HS-5 (cell line): Measurements from ENCODE around the gene MUC6.
"Not testable (repeated sequence)": the region's sequence is repeated elsewhere in the genome, so short reads cannot be mapped to it uniquely, and the experiment has no call there.

Experiments used
- DNase-seq: peaks from one replicate; pipeline ENCODE4 v3.0.0-alpha.2; 2012; ENCODE audit warnings: low read depth

Gene MUC6

GRCh38 chr11:1022908-1023810, 13.4 kb downstream of the MUC6 start:
- no peak for DNase-seq

DNA sequence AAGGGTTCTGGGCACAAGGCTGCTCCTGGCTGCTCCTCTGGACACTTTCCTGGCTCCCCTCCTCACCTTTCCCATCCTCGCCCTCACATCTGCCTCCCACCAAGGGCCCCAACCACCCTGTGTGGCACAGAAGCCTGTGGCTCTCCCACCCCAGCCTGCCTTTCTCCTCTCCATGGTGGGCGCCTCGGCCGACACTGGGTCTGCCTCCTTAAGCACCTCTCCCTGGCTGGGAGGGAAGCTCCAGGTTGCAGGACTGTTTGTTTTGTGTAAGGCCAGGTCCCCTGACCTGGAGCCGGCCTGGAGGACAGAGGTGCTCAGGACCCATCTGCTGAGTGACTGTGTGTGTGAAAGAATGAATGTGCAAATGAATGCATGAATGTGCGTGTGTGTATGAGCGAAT, 14.1 kb downstream of the MUC6 start:
- no peak for DNase-seq

GRCh38 chr11:1020211-1020905, 16.2 kb downstream of the MUC6 start:
- no peak for DNase-seq

GRCh38 chr11:1019321-1019910, 17.1 kb downstream of the MUC6 start:
- no peak for DNase-seq

- no peak for DNase-seq
Observed at GRCh38 chr11:1018091-1018490, 18.4 kb downstream of the MUC6 start.

GRCh38 chr11:1017269-1018005, 19.1 kb downstream of the MUC6 start:
- no peak for DNase-seq

GRCh38 chr11:1016610-1017126, 19.9 kb downstream of the MUC6 start:
- DNase-seq = not testable (repeated sequence)

GRCh38 chr11:1015826-1016545, 20.5 kb downstream of the MUC6 start:
- no peak for DNase-seq

DNA sequence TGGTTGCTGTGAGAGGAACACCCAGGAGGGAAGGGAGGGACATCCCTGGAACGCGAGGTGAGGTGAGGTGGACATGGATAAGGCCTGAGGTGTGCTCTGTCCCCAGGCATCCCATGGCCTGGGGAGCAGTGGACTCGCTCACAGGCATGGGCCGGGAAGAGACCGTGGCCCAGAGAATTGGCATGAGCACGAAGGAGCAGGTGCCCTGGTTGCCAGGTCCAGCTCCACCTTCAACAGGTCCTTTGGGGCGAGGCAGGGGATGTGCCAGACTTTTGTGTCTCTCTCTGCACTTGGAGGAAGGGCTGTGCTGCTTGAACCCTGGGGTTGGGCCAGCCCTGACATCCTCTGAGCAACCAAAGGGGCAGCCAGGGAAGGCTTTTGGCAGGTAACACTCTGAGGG, 21.5 kb downstream of the MUC6 start:
- no peak for DNase-seq

DNA sequence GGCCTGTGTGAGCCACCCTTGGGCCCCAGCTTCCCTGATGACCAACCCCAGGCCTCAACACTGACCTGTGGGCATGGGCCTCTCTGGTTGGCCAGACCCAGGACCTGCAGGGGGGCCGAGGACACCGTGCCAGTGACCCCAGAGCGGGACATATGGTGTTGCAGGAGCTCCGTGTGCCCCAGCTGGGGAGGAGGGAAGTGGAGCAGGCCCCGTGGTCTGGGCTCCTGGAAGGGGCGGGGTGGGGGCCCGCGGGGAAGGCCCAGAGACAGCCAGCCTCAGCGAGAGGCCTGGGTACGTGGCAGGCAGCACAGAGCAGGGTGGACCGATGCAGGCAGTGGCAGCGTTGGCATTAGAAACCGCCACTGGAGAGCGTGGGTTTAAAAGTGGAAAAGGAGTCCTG, 22.2 kb downstream of the MUC6 start:
- DNase-seq = no peak

DNA sequence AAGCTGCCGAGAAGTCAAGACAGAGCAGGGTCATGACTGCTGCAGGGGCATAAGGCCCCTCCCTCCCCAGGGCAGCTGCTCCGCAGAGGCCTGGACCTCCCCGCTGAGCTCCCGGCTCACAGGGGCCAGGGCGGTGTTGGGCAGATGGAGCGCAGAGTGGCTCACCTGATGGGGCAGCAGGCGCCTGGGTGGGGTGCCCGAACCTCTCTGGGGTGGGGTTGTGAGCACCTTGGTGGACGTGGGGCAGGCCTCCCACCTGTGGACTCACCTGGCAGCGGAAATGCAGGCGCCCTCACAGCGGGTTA, 22.9 kb downstream of the MUC6 start:
- DNase-seq = no peak

DNA sequence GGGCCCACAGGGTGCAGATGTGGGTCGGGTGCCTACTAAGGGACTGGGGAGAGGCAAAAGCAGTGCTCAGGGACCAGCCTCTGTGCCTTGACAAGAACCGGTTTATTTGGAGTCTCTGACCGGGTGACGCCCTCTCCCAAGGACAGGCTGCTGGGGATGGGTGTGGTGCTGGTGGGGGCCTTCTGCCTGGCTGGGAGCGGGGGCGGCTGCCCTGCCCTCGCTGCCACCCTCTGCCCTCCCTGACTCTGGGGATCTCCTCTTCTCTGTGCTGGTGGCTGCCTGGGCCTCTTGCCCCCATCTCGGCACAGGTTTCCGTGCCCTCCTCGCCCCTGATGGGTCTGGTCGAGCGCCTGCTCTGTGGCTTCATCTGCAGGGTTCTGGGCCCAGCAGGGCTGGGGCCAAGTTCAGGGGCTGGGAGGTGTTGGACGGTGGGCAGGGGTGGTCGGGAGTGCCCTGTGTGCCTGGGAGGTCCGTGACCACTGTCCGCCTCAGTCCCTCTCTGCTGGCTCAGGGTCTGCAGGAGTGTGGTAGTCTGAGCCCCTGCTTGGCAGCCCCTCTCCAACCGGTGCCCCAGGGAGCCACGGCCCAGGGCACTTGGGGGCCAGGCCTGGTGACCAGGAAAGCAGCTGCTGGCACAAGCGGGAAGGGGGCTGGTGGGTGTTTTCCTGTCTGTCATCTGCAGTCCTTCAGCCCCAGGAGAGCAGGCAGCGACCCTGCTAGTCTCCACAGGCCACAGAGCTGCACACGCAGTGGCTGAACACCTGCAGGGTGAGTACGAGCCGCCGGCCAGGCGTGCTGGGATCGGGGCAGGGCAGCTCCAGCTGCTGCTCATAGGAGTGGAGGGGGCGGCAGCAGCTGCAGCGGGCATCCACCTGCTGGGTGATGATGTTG, 23.5 kb downstream of the MUC6 start:
- no peak for DNase-seq

GRCh38 chr11:1012291-1012690, 24.2 kb downstream of the MUC6 start:
- no peak for DNase-seq

GRCh38 chr11:1011320-1011698, 25.2 kb downstream of the MUC6 start:
- no peak for DNase-seq

GRCh38 chr11:1010551-1011319, 25.8 kb downstream of the MUC6 start:
- no peak for DNase-seq

DNA sequence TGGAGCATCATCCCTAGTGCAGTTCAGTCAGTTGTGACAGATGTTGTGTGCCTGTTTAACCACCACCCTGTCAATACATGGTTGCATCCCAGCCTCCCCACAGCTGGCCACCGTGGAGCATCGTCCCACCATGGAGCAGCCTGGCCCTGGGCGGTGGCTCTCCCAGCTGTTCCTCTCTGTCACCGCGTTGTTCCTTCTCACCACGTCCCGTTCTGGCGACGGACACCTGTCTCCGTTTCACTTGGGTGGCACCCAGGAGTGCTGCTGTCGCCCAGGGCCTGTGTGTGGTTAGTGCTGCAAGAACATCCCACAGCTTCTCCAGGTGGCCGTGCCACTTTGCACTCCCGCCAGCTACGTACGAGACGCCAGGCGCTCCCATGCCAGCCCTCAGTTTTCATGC, 26.5 kb downstream of the MUC6 start:
- DNase-seq = no peak

- DNase-seq = no peak
Observed at GRCh38 chr11:1009371-1009770, 27.1 kb downstream of the MUC6 start.

- DNase-seq = no peak
Observed at GRCh38 chr11:1008803-1009145, 27.7 kb downstream of the MUC6 start.

- no peak for DNase-seq
Observed at GRCh38 chr11:1008001-1008802, 28.3 kb downstream of the MUC6 start.
